Panc1 (cell line): ENCODE data around the gene LDHD. TPM values are rescaled to one million over a fixed set of nuclear protein-coding genes. Genes with fewer than 3 reads are reported as not detected.

Source experiments
- ATAC-seq: fragments of 200-7000 bp; cut with Tn5 transposase; 2 replicates; pipeline ENCODE4 v1.9.1; 2020; ENCODE audit warnings: mild to moderate bottlenecking, moderate library complexity
- BruUV-seq: library from RNA; stranded (reverse); fragments of 400-500 nt; replicated peaks from 2 replicates; lab custom pipeline; 2021; lab: Mats Ljungman, UMichigan
- CTCF ChIA-PET: fragments of 300-600 bp; sonication (Branson Sonifier 250); formaldehyde crosslinking; loops from one replicate; lab custom pipeline; 2022; ENCODE audit warnings: antibody characterized with exemption; lab: Charles Lee
- POLR2A ChIA-PET: fragments of 300-600 bp; sonication (Branson Sonifier 250); formaldehyde crosslinking; loops from one replicate; lab custom pipeline; 2022; ENCODE audit warnings: antibody characterized with exemption; lab: Charles Lee
- DNase-seq: peaks from one replicate; pipeline ENCODE4 v3.0.0-alpha.2; 2010; ENCODE audit warnings: low read depth, low spot score
- H3K27ac ChIP-seq: 2 replicates; pipeline ENCODE4 v1.5.1; 2011; ENCODE audit warnings: mild to moderate bottlenecking, low read length, inconsistent platforms
- H3K27me3 ChIP-seq: fragments of 200-500 bp; sonication (Bioruptor generic); 2 replicates; pipeline ENCODE4 v1.6.0; 2014; ENCODE audit warnings: low read length, inconsistent platforms; ENCODE audit not compliant: control insufficient read depth, insufficient read depth
- H3K36me3 ChIP-seq: fragments of 200-500 bp; sonication (Bioruptor generic); 2 replicates; pipeline ENCODE4 v1.5.1; 2014; ENCODE audit warnings: inconsistent platforms, mild to moderate bottlenecking, low read length, moderate library complexity; ENCODE audit not compliant: control insufficient read depth, insufficient read depth
- H3K4me1 ChIP-seq: 2 replicates; pipeline ENCODE4 v1.5.1; 2011; ENCODE audit warnings: inconsistent platforms, mild to moderate bottlenecking, low read length, moderate library complexity; ENCODE audit not compliant: control insufficient read depth, insufficient read depth
- H3K4me3 ChIP-seq, 2 experiments: 2 replicates each; pipeline ENCODE4 v1.5.1; 2011 to 2012; ENCODE audit warnings: low read depth in 2 of 2, low read length in 2 of 2, mild to moderate bottlenecking in 2 of 2, inconsistent platforms in 1 of 2, moderate library complexity in 1 of 2
- H3K9me3 ChIP-seq: fragments of 200-500 bp; sonication (Bioruptor generic); 2 replicates; pipeline ENCODE4 v1.5.1; 2014; ENCODE audit warnings: low read depth, mild to moderate bottlenecking, inconsistent platforms, low read length, moderate library complexity; ENCODE audit not compliant: control insufficient read depth, insufficient read depth
- POLR2AphosphoS5 ChIP-seq: IDR thresholded peaks from 2 replicates; pipeline ENCODE4 v1.6.1; 2012; ENCODE audit warnings: mild to moderate bottlenecking, low read depth, low read length, moderate library complexity
- SIN3A ChIP-seq: IDR thresholded peaks from 2 replicates; pipeline ENCODE4 v1.6.1; 2012; ENCODE audit warnings: low read depth, mild to moderate bottlenecking, low read length, moderate library complexity, borderline replicate concordance; ENCODE audit not compliant: insufficient read depth
- TCF7L2 ChIP-seq: IDR thresholded peaks from 2 replicates; pipeline ENCODE4 v1.6.1; 2011; ENCODE audit warnings: mild to moderate bottlenecking, low read depth, low read length, inconsistent platforms
- in situ Hi-C: cut with HindIII; loops from 2 replicates; pipeline ENCODE4 v1.10.0; 2016; ENCODE audit warnings: low sequenced_read_pairs, low pct_unique_long_range_greater_than_20kb
- intact Hi-C: fragments of 100-400 bp; cut with micrococcal nuclease; formaldehyde crosslinking; loops from one replicate; pipeline ENCODE4 v1.10.0; 2022; ENCODE audit not compliant: unreplicated experiment
- total RNA-seq: library from RNA; stranded (reverse); gene quantifications from one replicate; pipeline ENCODE4 v1.2.1, GENCODE V29; 2021; ENCODE audit not compliant: unreplicated experiment
- TF ChIP-seq, protein P1 (sequence below): fragments of 450-650 bp; IDR thresholded peaks from 2 replicates; pipeline ENCODE4 v1.5.1; 2017; ENCODE audit warnings: mild to moderate bottlenecking
- TF ChIP-seq, protein P2 (sequence below), 2 experiments: IDR thresholded peaks; 2 replicates each; pipeline ENCODE4 v1.6.1; 2011 to 2012; ENCODE audit warnings: low read depth in 2 of 2, control low read depth in 1 of 2, low read length in 1 of 2, mild to moderate bottlenecking in 1 of 2, moderate library complexity in 1 of 2; ENCODE audit not compliant: insufficient read depth in 1 of 2

The LDHD gene
- total RNA-seq, 1 experiment from 2014 or later = 3.1 TPM

DNA sequence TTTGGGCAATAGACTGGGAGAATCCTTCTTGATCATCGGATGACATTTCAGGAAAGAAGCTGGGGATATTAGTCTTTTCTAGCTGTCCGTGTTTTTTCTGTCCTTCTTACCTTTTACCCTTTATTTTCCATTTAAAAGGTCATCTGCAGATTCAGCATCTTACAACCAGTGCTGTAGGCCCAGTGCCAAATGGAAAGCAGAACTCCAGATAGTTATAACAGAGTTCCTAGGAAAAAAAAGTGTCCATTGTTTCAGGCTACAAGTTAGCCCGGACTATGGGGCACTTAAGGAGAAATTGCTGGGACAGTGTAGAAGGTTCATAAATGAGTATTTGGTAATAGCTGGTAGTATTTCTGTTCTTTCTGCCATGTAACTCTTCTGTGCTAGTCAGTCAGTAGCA is 28.4 kb downstream of the LDHD start:
- Histone ChIP-seq H3K4me3 (no peak overlapping the region), H3K9me3 (no peaks in the 10 kb centered on the region), H3K27ac (no peak overlapping the region), H3K4me1 (peaks cover 31% of the 10 kb centered on the region), H3K27me3 (no peaks in the 10 kb centered on the region), H3K36me3 (no peaks in the 10 kb centered on the region)
- intact Hi-C loops = no loop called here
- no peak for DNase-seq
- no peak for TF ChIP-seq SIN3A
- TF ChIP-seq POLR2AphosphoS5 = no peak
- TF ChIP-seq, protein P1, sequence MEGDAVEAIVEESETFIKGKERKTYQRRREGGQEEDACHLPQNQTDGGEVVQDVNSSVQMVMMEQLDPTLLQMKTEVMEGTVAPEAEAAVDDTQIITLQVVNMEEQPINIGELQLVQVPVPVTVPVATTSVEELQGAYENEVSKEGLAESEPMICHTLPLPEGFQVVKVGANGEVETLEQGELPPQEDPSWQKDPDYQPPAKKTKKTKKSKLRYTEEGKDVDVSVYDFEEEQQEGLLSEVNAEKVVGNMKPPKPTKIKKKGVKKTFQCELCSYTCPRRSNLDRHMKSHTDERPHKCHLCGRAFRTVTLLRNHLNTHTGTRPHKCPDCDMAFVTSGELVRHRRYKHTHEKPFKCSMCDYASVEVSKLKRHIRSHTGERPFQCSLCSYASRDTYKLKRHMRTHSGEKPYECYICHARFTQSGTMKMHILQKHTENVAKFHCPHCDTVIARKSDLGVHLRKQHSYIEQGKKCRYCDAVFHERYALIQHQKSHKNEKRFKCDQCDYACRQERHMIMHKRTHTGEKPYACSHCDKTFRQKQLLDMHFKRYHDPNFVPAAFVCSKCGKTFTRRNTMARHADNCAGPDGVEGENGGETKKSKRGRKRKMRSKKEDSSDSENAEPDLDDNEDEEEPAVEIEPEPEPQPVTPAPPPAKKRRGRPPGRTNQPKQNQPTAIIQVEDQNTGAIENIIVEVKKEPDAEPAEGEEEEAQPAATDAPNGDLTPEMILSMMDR = no peak
- TF ChIP-seq TCF7L2 = no peak
- TF ChIP-seq, protein P2, sequence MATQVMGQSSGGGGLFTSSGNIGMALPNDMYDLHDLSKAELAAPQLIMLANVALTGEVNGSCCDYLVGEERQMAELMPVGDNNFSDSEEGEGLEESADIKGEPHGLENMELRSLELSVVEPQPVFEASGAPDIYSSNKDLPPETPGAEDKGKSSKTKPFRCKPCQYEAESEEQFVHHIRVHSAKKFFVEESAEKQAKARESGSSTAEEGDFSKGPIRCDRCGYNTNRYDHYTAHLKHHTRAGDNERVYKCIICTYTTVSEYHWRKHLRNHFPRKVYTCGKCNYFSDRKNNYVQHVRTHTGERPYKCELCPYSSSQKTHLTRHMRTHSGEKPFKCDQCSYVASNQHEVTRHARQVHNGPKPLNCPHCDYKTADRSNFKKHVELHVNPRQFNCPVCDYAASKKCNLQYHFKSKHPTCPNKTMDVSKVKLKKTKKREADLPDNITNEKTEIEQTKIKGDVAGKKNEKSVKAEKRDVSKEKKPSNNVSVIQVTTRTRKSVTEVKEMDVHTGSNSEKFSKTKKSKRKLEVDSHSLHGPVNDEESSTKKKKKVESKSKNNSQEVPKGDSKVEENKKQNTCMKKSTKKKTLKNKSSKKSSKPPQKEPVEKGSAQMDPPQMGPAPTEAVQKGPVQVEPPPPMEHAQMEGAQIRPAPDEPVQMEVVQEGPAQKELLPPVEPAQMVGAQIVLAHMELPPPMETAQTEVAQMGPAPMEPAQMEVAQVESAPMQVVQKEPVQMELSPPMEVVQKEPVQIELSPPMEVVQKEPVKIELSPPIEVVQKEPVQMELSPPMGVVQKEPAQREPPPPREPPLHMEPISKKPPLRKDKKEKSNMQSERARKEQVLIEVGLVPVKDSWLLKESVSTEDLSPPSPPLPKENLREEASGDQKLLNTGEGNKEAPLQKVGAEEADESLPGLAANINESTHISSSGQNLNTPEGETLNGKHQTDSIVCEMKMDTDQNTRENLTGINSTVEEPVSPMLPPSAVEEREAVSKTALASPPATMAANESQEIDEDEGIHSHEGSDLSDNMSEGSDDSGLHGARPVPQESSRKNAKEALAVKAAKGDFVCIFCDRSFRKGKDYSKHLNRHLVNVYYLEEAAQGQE (IDR thresholded peaks at IDR 0.05; ENCODE audit: insufficient read depth in 1 of 2, low read depth in 2 of 2, low read length in 1 of 2) = no peak
- no TSS peak for BruUV-seq
- no peak for ATAC-seq
- in situ Hi-C loops = no loop called here
- ChIA-PET POLR2A (no interaction called here), CTCF (no interaction called here)

DNA sequence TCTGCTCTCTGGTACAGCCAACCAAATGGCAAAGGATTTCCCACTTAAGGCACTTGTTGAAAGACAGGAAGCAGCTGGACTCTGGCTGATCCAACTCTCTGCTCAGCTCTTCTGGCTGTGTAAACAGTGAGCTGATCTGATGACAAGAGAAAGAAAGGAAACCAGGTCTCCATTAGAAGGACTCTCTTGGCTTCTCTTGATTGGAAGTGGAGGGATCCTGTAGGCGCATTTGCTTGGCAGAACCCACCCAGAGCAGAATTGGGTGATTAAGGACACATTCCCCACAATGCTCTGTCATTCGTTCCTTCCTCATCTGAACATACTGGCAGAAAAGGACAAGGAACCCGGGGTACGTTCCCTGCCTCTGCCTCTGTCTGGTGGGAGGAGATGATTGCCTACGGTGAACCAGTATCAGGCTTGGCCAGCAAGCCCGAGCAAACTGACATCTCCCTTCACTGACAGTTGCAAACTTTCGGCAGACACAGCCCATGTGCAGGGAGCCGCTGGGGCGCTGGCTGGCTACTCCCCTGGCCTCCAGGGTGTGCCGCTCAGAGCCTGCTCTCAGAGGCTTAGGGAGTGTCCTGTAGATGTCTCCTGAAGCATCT is 29.1 kb downstream of the LDHD start:
- intact Hi-C loops (no loop called here), in situ Hi-C loops (no loop called here)
- H3K9me3 ChIP-seq = no peaks in the 10 kb centered on the region
- peaks cover 32% of the 10 kb centered on the region for H3K4me1 ChIP-seq
- no peaks in the 10 kb centered on the region for H3K36me3 ChIP-seq
- no peaks in the 10 kb centered on the region for H3K27me3 ChIP-seq
- DNase-seq (no peak), ATAC-seq (no peak)
- H3K4me3 ChIP-seq = no peak overlapping the region
- peak overlapping the region; percentile 17; the same call in 1 of the 2 replicates for H3K27ac ChIP-seq
- POLR2A ChIA-PET = no interaction called here
- BruUV-seq = no TSS peak
- TF ChIP-seq TCF7L2 (no peak), SIN3A (no peak), POLR2AphosphoS5 (no peak)
- TF ChIP-seq, protein P2 (IDR thresholded peaks at IDR 0.05; ENCODE audit: insufficient read depth in 1 of 2, low read depth in 2 of 2, low read length in 1 of 2) = no peak
- TF ChIP-seq, protein P1 = no peak
- CTCF ChIA-PET = no interaction called here
